GM19463 (cell line): ENCODE measurements around the gene ARF5.

Experiments
- ATAC-seq: cut with Tn5 transposase; IDR thresholded peaks from one replicate; pipeline ENCODE4 v1.9.1; 2021; ENCODE audit warnings: mild to moderate bottlenecking, moderate library complexity; ENCODE audit not compliant: unreplicated experiment

The ARF5 gene

GRCh38 chr7:127587663-127588018 lies 570 bp upstream of the ARF5 start:
- ATAC-seq = no peak

- ATAC-seq = peak; percentile 13
These were observed 679 bp downstream of the ARF5 start for GRCh38 chr7:127588697-127589482.

- no peak for ATAC-seq
These were observed 1.7 kb downstream of the ARF5 start for GRCh38 chr7:127589896-127590295.

GRCh38 chr7:127591189-127591588 lies 3.0 kb downstream of the ARF5 start:
- ATAC-seq = no peak

- no peak for ATAC-seq
These were observed 3.4 kb downstream of the ARF5 start for GRCh38 chr7:127591591-127591990.

- ATAC-seq = no peak
These were observed 4.3 kb downstream of the ARF5 start for GRCh38 chr7:127592550-127592949.

GRCh38 chr7:127594490-127594889 lies 6.3 kb downstream of the ARF5 start:
- ATAC-seq = peak; percentile 72

- no peak for ATAC-seq
These were observed 7.5 kb downstream of the ARF5 start for GRCh38 chr7:127595737-127596136.

GRCh38 chr7:127598318-127598717 lies 10.1 kb downstream of the ARF5 start:
- ATAC-seq = no peak

- no peak for ATAC-seq
These were observed 12.7 kb downstream of the ARF5 start for GRCh38 chr7:127600885-127601284.

GRCh38 chr7:127608446-127608845 lies 20.2 kb downstream of the ARF5 start:
- ATAC-seq = no peak

GRCh38 chr7:127609297-127609696 lies 21.1 kb downstream of the ARF5 start:
- ATAC-seq = no peak

GRCh38 chr7:127612263-127612662 lies 24.1 kb downstream of the ARF5 start:
- no peak for ATAC-seq

- no peak for ATAC-seq
These were observed 28.5 kb downstream of the ARF5 start for GRCh38 chr7:127616724-127617123.

GRCh38 chr7:127618042-127618441 lies 29.8 kb downstream of the ARF5 start, which contains the start of gene PAX4:
TSS of gene PAX4 (minus strand) at chr7:127618142. CDS start at chr7:127615928, 2,214 bp downstream.
- no peak for ATAC-seq

GRCh38 chr7:127618775-127619174 lies 30.6 kb downstream of the ARF5 start:
- ATAC-seq = no peak

GRCh38 chr7:127619681-127620405 lies 31.6 kb downstream of the ARF5 start:
- ATAC-seq = peak; percentile 46

GRCh38 chr7:127620406-127621233 lies 32.4 kb downstream of the ARF5 start:
- no peak for ATAC-seq

- ATAC-seq = no peak
These were observed 37.1 kb downstream of the ARF5 start for GRCh38 chr7:127625331-127625730.

- ATAC-seq = no peak
These were observed 40.2 kb downstream of the ARF5 start for GRCh38 chr7:127628445-127628844.

GRCh38 chr7:127629268-127629854 lies 41.1 kb downstream of the ARF5 start:
- ATAC-seq = peak; percentile 70
